HG03060 (cell line): ENCODE results near the gene TEX264.
"Not testable (repeated sequence)": the region's sequence is repeated elsewhere in the genome, so short reads cannot be mapped to it uniquely, and the experiment has no call there.

Experiments used
- ATAC-seq: cut with Tn5 transposase; IDR thresholded peaks from one replicate; pipeline ENCODE4 v1.9.1; 2021; ENCODE audit warnings: low read depth, moderate number of reproducible peaks; ENCODE audit not compliant: unreplicated experiment

Gene TEX264

GRCh38 chr3:51742978-51743377 is 71.9 kb downstream of the TEX264 start:
- not testable (repeated sequence) for ATAC-seq

DNA sequence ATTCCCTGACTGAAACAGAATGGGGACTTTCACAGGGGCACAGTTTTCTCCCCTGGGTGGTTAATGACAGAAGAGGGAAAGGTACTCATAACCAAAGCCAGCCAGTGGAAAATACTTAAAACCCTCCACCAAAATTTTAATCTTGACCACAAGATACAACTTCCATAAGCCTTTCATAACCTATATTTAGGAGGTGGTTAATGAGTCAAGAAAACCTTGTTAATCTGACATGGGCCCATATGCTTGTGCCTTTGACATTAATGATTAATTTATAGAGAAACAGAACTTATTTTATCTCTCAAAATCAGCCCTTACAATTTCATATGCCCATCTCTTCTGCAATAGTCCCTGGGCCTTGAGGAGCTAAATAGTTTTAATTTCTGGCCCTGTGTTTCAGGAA is 76.8 kb downstream of the TEX264 start:
- ATAC-seq = no peak

DNA sequence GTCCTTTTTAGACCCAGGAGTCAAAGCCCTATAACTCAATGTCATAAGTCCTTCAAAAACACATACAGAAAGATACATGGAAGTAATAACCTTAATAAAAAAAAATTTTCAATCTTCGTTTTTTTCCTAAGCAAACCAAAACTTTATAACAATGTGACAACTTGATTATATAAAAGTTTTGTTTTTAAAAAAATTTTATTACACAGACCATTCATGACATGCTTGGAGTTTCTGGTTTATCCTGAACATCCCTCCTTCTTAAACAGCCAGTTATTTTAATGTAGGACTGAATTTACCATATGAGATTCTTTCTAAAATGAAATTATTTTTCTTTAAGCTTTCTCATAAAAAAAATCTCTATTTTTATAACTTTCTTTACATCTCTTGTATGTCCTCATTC is 77.3 kb downstream of the TEX264 start:
- no peak for ATAC-seq

DNA sequence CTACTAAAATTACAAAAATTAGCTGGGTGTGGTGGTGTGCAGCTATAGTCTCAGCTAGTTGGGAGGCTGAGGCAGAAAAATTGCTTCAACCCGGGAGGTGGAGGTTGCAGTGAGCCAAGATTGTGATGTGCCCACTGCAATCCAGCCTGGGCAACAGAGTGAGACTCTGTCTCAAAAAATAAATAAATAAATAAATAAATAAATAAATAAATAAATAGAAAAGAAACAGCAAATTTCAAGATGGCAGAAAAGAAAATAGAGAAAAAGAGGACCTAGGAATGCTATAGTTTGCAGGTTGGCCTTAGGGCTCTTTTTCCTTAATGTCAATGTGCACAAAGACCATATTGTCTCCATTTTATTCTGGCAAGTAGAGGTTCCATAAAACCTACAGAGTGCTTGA is 79.8 kb downstream of the TEX264 start:
- ATAC-seq = no peak

DNA sequence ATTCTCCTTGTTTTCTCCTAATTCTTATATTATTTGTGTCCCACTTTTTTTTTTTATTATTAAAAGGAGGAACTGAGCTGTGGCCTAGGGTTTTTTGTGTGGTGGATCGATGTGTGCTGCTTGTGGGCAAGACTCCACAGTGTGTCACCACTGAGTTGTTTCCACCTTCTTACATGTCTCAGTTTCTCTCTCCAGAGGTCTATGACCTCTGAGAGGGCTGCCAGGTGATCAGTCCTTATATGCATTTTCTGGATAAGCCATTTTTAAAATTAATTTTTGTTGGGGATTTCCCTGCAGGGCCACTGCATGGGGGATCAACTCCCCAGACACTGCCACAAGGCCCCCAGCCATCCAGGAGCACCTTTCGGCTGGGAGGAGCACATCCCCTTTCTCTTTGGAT is 80.2 kb downstream of the TEX264 start:
- ATAC-seq = no peak
